AG04449 (cell line): Measurements from ENCODE around the gene RHBDL1.

Experiments used
- CTCF ChIA-PET: fragments of 350-600 bp; formaldehyde crosslinking; extraction: SDS; loops from one replicate; lab custom pipeline; 2021; ENCODE audit warnings: antibody characterized with exemption; lab: Yijun Ruan, JAX
- POLR2A ChIA-PET: fragments of 400-600, 350-600 bp; formaldehyde crosslinking; extraction: SDS; loops from one replicate; lab custom pipeline; 2020; ENCODE audit warnings: antibody characterized with exemption, inconsistent platforms; lab: Yijun Ruan, JAX
- DNase-seq: peaks from one replicate; pipeline ENCODE4 v3.0.0-alpha.2; 2010; ENCODE audit warnings: low read depth, low spot score
- H3K4me3 ChIP-seq: 2 replicates; pipeline ENCODE4 v1.5.1; 2011; ENCODE audit warnings: low read depth, mild to moderate bottlenecking, control low read depth, low read length
- CTCF ChIP-seq: IDR thresholded peaks from one replicate; pipeline ENCODE4 v1.5.1; 2011; ENCODE audit warnings: mild to moderate bottlenecking, moderate library complexity, low read length, control low read depth, inconsistent platforms; ENCODE audit not compliant: insufficient read depth; ENCODE audit errors: missing control alignments

The RHBDL1 gene

DNA sequence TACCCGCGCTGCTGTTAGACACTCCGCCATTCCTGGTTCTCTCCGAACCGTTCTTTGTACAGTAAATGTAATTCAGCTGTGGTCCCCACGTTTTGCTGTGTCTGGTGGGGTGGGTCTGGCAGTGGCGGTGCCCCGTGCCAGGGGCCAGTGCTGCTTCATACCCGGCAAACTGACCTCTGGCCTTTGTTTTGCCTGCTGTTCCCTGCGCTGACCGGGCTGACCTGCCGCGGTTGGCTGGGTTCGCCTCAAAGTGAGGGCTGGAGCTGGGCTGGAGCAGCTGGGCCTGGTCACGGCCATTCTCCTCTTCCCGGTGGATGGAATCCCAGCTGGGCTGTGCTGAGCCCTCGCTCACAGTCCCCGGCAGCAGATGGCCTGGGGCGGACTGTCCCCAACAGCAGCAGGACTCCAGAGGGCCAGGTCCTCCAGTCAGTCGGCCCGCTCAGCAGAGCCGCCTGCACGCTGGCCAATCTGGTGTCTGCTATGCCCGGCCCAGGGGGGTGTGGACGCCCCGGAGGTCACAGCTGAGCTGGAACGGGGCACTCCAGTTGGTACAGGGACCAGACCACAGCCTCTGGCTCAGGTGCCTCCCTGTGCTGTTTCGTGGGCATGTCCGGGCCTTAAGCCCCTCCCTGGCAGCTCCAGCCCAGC, 46.2 kb upstream of the RHBDL1 start:
- DNase-seq, result no peak
- POLR2A ChIA-PET, result no interaction called here
- CTCF ChIA-PET, result no interaction called here
- H3K4me3 ChIP-seq, result no peak overlapping the region
- TF ChIP-seq CTCF, result no peak

DNA sequence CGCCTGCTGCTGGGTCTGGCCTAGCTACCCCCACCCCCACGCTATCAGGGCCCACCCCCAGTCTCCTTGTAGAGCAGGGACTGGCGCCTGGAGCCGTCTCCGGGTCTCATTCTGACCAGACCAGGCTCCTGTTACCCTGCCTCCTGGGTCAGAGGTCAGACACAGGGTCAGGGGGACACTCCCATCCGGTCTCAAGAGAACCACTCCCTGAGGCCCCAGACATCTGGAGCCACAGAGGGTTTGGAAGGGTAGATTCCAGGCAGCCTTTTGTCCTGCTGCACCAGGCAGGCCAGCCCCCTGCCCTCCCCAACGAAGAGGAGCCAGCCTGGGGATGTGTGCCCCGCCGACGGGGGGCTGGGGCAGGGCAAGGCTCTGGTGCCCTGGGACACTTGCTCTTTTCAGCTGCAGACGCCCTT, 45.6 kb upstream of the RHBDL1 start:
- no peak overlapping the region for H3K4me3 ChIP-seq
- CTCF ChIA-PET, result no interaction called here

DNA sequence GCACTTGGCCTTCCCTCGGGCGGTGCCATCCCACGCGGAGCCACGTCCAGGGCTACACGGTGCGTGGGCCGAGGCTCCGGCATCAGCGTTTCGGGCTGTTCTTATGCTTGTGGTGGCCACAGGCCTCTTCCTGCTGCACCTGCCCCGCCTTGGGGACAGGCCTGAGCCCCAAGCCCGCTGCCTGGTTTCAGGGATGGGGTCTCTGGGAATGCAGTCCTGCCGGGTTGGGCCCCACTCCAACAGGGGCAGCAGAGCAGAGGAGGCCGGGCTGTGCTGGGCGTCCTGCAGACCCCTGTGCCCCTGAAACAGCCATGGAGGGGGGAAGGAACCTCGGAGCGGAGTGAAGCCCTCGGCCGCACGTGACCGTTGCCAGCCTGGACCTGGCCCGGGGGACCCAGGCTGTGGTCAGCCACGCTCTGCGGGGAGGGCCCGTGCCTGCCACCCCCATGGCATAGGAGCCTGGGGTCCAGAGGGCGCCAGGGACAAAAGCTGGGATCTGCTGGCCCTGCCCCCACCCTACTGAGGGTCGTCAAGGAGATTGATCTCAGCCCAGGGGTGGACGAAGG, 45.1 kb upstream of the RHBDL1 start:
- ChIA-PET CTCF (no interaction called here), POLR2A (no interaction called here)
- no peak overlapping the region for H3K4me3 ChIP-seq
- no peak for TF ChIP-seq CTCF
- no peak for DNase-seq

More for the DNA sequence above, 45.6 kb upstream of the RHBDL1 start:
- no peak for DNase-seq
- POLR2A ChIA-PET, result no interaction called here
- TF ChIP-seq CTCF, result no peak

DNA sequence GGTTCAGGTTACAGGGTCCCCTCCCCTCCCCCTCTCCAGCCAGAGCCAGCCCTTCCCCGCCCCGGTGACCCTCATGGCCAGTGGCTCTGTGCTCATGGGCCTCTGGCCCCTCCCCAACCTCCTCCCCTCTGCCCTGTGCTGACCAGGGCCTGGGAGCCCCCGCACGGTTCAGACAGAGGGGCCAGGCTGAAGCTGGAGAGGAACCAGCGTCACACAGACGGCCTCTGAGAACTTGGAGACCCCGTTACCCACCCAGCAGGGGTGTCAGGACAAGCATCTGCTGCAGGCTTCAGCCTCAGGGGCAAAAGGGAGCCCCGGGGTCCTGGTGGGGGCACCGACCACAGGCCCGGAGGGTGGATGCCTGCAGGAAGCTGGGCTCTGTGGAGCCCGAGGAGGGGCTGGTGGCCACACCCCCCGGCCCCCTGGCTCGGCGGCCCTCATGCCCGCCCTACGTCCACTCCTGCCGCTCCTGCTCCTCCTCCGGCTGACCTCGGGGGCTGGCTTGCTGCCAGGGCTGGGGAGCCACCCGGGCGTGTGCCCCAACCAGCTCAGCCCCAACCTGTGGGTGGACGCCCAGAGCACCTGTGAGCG, 44.6 kb upstream of the RHBDL1 start, which contains the start of gene WFIKKN1:
TSS of gene WFIKKN1 (plus strand) at position 171 of the 591 bp plus-strand sequence. CDS start at position 440, 269 bp downstream.
- H3K4me3 ChIP-seq, result no peak within 1 kb of the TSS
- TF ChIP-seq CTCF, result no peak
- no peak for DNase-seq
- POLR2A ChIA-PET, result no interaction called here
- CTCF ChIA-PET, result no interaction called here

DNA sequence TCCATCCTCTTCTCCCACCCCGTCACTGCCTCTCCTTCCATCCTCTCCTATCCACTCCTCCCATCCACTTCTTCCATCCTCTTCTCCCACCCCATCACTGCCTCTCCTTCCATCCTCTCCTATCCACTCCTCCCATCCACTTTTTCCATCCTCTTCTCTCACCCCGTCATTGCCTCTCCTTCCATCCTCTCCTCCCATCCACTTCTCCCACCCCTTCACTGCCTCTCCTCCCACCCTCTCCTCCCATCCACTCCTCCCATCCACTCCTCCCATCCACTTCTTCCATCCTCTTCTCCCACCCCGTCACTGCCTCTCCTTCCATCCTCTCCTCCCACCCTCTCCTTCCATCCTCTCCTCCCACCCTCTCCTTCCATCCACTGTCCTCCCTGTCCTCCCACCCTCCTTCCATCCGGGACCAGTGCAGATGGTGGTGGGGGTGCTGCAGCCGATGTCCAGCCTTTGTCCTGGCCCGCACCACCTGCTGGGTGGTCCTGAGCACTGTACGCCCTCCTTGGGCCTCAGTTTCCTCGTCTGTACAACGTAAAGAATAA, 43.6 kb upstream of the RHBDL1 start:
- CTCF ChIA-PET, result no interaction called here

More for the DNA sequence above, 43.6 kb upstream of the RHBDL1 start:
- DNase-seq, result no peak
- no peak overlapping the region for H3K4me3 ChIP-seq
- POLR2A ChIA-PET, result no interaction called here
- no peak for TF ChIP-seq CTCF
